Fibroblast of pulmonary artery (primary cell): ENCODE results near the gene KLF15.

ENCODE experiments used
- DNase-seq: peaks from one replicate; pipeline ENCODE4 v3.0.0-alpha.2; 2010; ENCODE audit warnings: low read depth
- H3K4me3 ChIP-seq: replicated peaks from 2 replicates; pipeline ENCODE4 v1.5.1; 2011; ENCODE audit warnings: low read depth, mild to moderate bottlenecking, control low read depth, low read length, moderate library complexity
- TF ChIP-seq, protein P1 (sequence below): IDR thresholded peaks from 2 replicates; pipeline ENCODE4 v1.5.1; 2011; ENCODE audit warnings: mild to moderate bottlenecking, control low read depth, low read length, inconsistent platforms; ENCODE audit errors: missing control alignments

KLF15 gene

DNA sequence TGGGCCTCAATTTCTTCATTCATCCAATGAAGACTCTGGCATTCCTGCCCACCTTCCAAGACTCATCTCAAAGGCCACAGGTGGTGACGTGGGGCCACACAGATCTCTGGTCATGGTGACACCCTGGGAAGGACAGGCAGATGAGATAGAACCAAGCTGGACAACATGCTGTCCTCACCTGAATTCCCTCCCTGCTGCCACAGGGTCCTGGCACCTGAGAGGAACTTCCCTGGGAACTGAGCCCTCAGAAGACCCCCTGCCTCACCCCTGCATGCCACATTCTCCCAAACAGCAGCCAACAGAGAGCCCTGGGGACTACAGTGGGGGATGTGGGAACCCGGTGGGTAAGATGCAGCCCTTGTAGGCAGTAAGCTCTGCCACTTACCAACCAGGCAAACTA lies 10.7 kb downstream of the KLF15 start:
- DNase-seq, result no peak
- no peak overlapping the region for H3K4me3 ChIP-seq
- TF ChIP-seq, protein P1, sequence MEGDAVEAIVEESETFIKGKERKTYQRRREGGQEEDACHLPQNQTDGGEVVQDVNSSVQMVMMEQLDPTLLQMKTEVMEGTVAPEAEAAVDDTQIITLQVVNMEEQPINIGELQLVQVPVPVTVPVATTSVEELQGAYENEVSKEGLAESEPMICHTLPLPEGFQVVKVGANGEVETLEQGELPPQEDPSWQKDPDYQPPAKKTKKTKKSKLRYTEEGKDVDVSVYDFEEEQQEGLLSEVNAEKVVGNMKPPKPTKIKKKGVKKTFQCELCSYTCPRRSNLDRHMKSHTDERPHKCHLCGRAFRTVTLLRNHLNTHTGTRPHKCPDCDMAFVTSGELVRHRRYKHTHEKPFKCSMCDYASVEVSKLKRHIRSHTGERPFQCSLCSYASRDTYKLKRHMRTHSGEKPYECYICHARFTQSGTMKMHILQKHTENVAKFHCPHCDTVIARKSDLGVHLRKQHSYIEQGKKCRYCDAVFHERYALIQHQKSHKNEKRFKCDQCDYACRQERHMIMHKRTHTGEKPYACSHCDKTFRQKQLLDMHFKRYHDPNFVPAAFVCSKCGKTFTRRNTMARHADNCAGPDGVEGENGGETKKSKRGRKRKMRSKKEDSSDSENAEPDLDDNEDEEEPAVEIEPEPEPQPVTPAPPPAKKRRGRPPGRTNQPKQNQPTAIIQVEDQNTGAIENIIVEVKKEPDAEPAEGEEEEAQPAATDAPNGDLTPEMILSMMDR, result no peak

DNA sequence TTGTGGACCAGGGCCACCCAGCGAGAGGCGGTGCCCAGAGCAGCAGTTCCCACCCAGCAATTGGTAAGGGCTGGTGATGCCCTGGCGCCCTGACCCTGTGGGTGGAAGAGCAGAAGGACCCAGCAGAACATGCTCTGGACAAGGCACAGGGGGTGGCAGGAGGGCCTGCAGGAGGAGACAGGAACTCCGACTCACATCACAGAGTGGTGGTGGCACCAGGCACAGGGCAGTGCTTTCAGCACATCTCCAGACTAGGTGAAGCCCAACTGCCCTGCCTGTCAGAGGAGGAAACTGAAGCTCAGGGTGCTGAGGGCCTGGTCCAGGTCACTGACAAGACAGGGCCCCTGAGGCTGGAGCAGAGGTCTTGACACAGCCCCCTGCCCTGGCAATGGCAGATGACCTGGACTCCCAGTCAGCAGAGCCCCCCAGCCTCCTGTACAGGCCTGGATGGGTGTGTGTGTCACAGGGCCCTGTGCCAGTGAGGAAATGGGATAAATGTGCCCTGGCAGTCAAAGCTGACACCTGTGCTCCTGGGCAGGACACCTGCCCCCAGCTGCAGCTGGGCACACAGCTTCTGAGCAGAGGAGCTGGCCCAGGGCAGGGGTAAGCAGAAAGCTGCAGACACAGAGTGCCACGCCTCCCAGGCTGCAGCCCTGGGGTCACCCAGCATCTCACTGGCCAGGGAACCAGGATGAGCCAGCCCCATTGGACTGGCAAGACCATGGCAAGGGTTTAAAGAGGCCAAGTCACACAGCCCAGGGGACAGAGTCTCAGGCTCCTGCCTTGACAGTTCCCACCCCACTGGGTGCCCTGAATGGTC lies 11.4 kb downstream of the KLF15 start:
- no peak overlapping the region for H3K4me3 ChIP-seq
- DNase-seq, result no peak
- TF ChIP-seq, protein P1, result no peak

DNA sequence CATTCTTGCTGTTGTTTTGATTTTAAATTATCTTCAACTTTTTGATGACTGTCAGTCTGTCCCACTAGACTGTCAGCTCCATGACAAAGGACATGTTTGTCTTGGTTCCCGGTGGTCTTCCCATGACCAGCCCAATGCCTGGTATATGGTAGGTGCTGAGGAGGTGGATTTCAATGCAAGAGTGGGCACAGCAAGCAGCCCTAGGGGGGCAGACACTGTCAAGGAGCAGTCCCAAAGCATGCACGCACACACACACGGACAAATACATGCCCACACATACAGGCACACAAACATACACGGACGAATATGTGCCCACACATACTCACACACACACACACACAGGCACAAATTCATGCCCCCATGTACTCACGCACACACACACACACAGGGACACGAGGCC lies 12.0 kb downstream of the KLF15 start:
- H3K4me3 ChIP-seq, result no peak overlapping the region
- TF ChIP-seq, protein P1, result no peak
- DNase-seq, result no peak

DNA sequence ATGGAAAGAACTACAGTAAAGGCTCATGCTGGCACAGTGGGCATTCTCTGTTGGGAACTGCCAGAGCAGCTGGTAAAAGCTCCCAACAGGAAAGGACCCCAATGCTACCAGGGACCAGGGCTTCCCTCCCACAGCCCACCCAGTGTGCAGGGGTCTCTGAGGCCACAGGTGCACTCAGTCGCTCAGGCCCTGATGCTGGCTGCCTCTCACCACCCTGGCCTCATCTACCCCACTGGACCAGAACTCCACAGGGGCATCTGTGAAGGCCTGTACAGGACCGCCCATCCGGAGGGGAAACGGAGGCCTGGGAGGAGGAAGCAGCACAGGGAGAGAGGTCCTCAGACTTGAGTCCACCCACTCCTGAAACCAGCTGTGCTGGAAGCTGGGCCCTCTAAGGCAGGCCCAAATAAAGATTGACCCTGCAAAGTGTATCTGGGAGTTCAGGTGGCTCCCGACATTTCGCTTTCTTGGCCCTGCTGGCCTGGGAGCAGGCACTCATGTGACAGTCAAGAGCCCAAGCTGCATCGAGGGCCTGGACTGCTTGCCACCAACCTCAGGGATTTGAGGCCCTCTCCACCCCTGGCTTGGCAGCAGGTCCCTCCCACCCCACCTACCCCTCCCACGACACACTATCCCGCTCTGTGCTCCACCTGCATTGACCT lies 12.7 kb downstream of the KLF15 start:
- DNase-seq, result no peak
- H3K4me3 ChIP-seq, result no peak overlapping the region
- TF ChIP-seq, protein P1, result no peak

DNA sequence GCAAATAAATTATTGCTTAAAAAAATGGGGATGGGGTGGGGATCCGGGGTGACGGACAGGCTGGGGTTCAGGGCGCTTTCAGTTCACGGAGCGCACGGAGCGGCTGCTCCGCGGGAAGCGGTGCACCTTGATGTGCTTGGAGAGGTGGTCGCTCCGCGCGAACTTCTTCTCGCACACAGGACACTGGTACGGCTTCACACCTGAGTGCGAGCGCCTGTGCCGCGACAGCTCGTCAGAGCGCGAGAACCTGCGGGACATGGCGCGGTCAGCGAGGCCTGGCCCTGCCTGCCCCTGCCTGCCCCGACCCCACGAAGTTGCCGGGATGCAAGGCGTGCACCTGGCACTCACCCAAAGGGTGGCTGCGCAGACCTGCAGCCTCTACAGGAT lies 13.6 kb downstream of the KLF15 start:
- TF ChIP-seq, protein P1, result no peak
- DNase-seq, result no peak
- no peak overlapping the region for H3K4me3 ChIP-seq

DNA sequence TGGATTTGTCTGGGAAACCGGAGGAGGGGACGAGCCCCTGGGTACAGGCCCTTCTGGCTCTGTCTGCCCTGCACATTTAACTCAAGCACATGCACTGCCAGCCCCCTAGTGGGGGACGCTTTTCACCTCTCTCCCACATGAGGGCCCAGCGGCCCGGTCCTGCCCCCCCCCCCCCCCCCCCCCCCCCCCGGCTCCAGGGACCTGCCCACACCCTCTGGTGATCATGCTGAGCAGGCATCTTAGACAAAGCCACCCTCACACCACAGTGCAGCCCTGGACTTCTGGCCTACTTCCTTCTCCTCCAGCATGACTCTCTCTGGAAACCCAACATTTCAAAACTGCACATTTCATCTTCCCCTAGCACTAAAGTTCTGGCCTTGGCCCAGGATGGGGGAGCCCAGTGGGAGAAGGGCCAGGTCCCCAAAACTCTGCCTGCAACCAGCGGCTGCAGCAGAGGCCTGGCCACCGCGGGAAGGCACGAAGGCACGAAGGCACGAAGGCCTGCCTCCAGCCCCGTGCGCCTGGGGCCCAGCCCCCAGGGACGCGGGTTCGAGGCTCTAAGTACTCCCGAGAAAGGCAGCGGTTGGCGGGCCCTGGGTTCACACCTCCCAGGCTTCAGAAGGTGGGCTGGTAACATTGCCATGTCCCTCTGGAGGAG lies 14.1 kb downstream of the KLF15 start:
- no peak overlapping the region for H3K4me3 ChIP-seq
- peak; percentile 11 for DNase-seq
- TF ChIP-seq, protein P1, result no peak
